SK-MEL-5 (cell line): Measurements from ENCODE around the gene ACOT7. TPM values are rescaled to one million over a fixed set of nuclear protein-coding genes. Genes with fewer than 3 reads are reported as not detected.

ENCODE experiments used
- DNase-seq: peaks from one replicate; pipeline ENCODE4 v3.0.0-alpha.2; 2016; ENCODE audit warnings: low read depth, low spot score
- in situ Hi-C: cut with HindIII; loops from 2 replicates; pipeline ENCODE4 v1.10.0; 2016; ENCODE audit warnings: low sequenced_read_pairs, high pct_unique_total_duplicates, low pct_unique_long_range_greater_than_20kb
- total RNA-seq: library from RNA; depleted of rRNA; stranded (reverse); fragments of >200 nt; shearing (Covaris generic); gene quantifications from 2 replicates; pipeline ENCODE4 v1.2.3, GENCODE V29; 2014

Gene ACOT7
- total RNA-seq, 1 experiment from 2014 or later, result 125 TPM

DNA sequence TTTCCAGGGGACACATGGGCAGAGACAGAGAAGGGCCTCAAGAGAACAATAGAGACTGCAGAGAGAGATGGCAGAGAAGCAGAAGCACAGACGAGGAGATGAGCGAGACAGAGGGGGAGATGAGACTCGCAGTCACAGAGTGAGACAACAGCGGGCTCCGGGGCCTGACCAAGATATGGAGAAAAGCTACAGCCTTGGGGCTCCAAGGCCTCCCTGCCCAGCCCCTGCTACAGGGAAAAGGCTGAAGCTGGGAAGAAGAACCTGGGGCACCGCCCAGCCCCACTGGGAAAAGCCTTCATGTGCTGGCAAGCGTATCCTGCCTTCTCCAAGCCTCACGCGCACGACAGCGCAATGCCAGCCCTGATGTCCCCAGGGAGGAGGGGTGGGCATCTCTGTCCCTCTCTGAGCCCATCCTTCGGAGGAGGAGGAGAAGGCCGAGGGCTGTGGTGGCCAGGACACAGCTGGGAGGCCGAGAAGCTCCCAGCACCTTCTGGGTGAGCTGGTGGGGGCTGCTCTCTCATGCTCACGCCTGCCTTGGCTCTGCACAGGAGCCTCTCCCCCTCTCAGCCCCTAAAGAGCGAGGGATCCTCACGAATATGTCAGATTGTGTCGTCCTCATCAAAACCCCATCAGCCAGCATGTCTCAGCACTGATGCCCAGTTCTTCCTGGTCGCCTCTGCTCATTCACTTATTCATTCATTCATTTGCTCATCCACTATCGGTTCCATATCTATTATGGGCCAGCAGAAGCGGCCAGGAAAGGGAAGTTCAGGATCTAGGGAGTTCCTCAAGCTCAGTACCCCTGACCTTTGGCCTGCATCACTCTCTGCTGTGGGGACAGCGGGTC lies 56.6 kb downstream of the ACOT7 start:
- in situ Hi-C loops, result no loop called here
- DNase-seq, result no peak

- in situ Hi-C loops, result no loop called here
- DNase-seq, result no peak
Observed at GRCh38 chr1:6334261-6334993, 59.1 kb downstream of the ACOT7 start.

- no peak for DNase-seq
- in situ Hi-C loops, result no loop called here
Observed at GRCh38 chr1:6332821-6333220, 60.7 kb downstream of the ACOT7 start.

GRCh38 chr1:6331543-6332273 lies 61.9 kb downstream of the ACOT7 start:
- no peak for DNase-seq
- in situ Hi-C loops, result no loop called here

DNA sequence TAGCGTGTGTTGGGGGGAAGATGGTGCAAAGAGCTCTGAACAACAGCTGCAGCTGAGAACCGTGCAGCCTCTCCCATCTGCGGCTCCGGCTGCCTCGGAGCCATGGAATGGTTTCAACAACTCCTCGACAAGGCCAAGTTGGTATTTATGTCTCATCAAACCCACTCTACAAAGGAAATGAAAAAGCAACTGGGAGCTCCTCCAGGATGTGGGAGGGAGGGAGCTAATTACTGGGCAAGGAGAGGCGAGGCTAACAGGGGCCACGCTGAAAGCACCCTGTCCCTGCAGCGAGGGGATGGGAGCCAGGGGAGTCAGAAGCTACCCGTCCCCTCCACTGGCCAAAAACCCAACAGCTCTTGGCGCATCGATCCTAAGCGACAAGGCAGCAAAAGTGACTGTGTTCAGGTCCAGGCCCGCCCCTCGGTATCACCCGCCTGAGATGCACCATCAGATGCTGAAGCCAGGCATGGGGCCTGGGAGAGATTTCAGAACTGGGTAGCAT lies 63.1 kb downstream of the ACOT7 start:
- DNase-seq, result no peak
- in situ Hi-C loops, result no loop called here

DNA sequence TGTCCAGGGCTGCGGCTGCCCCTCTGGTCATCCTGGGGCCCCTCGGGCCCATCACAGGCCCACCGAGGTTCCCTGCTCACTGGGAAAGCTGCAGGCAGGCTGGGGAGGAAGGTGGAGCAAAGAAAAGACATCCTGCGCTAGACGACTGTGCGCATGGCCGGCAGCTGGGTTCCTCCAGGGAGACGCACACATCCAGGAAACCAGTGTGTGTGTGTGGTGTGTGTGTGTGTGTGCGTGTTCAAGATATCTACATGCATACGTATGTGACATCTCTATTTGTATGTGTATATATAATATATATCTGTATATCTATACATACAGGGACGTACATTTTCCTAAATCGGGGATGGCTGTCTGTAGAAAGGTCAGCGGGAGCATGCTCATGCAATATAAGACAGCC lies 63.7 kb downstream of the ACOT7 start:
- in situ Hi-C loops, result no loop called here
- no peak for DNase-seq

DNA sequence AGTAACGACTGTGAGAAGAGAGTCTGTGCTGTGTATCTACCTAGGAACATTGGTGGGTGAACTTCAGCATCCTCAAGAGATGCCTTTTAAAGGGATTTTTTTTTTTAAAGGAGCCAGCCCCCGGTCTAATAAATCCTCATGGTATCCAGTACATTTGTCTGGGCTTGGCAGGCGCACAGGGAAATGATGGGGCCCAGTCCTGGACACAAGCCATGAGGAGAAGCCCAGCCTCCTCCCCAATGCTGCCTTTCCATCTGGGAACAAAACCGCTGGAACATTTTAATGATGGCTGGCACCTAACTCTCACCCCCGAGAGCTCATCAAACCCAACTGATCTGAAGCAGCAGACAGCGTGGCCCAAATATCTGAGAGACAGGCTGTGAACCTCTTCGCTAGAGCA lies 64.2 kb downstream of the ACOT7 start:
- no peak for DNase-seq
- in situ Hi-C loops, result no loop called here

- no peak for DNase-seq
- in situ Hi-C loops, result no loop called here
Observed at GRCh38 chr1:6328696-6329095, 64.9 kb downstream of the ACOT7 start.

- DNase-seq, result no peak
- in situ Hi-C loops, result no loop called here
Observed at GRCh38 chr1:6328091-6328490, 65.5 kb downstream of the ACOT7 start.

- no peak for DNase-seq
- in situ Hi-C loops, result no loop called here
Observed at GRCh38 chr1:6325482-6325881, 68.1 kb downstream of the ACOT7 start.

DNA sequence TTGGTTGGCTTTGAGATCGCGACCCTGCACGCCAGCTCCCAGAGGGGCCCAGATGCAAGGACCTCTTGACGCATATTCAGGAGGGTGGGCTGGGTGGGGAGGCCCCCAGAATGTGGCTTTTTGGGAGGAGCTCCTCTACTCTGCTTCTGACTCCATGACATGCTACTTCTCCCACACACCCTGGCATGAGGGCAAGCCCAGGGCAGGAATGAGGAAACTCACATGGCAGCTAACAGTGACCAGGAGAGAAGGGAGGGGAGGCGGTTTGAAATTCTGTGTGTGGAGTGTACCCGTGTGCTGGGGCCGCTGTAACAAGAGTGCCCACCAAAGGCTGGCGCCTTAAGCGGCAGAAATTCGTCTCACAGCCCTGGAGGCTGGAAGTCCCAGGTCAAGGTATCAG lies 71.4 kb downstream of the ACOT7 start:
- in situ Hi-C loops, result no loop called here
- DNase-seq, result no peak

DNA sequence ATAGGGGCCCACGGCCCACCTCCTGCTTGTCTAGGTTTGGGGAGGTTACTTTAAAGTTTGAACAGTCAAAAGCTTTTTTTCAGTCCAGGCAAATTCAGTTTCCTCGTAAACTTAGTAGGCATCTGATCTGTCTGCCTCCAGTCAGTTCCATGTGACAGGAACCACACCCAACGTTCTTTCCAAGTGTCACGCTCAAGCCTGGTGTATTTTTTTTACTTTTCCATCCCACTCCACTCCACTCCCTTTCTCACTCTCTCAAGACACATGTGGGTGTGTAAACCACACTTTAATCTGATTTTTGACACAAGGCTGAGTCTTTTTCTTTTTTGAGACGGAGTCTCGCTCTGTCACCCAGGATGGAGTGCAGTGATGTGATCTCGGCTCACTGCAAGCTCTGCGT lies 72.4 kb downstream of the ACOT7 start:
- no peak for DNase-seq
- in situ Hi-C loops, result no loop called here

DNA sequence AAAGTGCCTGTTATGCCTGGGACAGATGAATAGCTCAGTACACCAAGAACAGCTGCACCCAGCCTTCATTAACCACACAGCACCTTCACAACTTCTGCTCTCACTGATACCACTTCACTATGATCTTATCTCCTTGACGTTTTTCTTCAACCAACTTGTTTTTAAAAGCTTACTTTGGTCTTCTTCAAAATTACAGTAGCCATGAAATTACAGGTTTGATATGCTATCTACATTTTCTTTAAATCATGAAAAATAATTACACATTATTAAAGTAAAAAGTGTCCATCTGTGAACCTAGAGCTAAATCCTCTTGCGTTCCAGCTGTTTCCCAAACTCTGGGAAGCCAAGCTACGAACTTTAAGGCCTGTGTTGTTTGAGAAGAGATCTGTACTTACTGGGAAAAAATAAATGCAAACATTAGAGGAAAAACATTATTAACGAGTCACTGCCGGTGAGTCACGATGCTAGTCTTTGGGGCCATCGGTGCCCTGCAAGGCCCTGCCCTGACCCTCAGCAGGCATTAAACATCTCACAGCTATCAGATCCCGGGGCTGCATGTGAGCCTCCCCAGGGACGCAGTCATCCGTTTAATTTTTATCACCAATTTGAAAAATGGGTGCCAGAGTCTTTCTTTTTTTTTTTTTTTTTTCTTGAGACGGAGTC lies 76.3 kb downstream of the ACOT7 start:
- in situ Hi-C loops, result no loop called here
- DNase-seq, result no peak

DNA sequence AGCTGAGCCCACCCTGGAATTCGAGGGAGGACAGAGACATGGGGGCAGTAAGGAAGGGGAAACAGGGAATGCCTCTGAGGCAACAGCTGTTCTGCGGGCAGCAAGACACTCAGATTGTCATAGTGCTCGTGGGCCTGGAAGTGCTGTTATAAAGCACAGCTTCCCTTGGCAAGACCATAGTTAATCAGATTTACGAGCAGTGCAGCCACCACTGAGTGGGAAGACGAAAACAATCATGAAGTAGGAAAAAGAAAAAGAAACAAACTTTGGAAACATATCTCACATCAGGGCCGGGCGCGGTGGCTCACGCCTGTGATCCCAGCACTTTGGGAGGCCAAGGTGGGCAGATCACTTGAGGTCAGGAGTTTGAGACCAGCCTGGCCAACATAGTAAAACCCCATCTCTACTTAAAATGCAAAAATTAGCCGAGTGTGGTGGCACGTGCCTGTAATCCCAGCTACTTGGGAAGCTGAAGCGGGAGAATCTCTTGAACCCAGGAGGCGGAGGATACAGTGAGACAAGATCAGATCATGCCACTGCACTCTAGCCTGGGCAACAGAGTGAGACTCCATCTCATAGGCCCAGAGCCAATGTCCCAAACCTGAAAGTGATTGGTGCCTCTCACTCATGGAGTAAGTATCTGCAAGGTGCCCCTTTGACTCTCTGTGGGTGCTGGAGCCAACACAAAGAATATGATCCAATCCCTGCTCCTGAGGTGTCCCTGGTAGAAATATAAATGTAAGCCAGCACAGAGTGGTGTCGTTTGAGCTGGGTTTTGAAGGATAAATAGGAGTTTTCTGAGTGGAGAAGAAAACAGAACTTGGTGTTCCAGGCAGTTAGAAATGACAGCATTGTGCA lies 77.1 kb downstream of the ACOT7 start:
- DNase-seq, result no peak
- in situ Hi-C loops, result no loop called here

DNA sequence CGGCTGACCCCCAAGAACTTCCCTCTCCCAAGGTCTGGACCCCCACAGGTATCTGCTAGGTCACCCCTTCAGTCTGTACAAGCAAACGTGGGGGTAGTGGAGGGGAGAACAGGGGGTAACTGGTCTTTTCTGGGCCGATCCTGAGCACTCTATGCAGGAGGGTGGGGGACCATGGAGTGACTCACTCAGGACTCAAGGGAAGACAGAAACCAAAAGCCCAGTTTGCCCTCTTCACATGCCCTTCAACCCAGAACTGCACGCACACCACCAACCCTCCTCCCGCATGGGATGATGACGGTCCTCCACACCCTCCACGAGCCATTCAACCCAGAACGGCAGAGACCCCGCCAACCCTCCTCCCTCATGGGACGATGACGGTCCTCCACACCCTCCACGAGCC lies 79.1 kb downstream of the ACOT7 start:
- in situ Hi-C loops, result no loop called here
- DNase-seq, result no peak

- no peak for DNase-seq
- in situ Hi-C loops, result no loop called here
Observed at GRCh38 chr1:6313393-6314200, 80.0 kb downstream of the ACOT7 start.
